Endodermal cell (in vitro differentiated cells): ENCODE data around the gene COPS3. TPM values are rescaled to one million over a fixed set of nuclear protein-coding genes. Genes with fewer than 3 reads are reported as not detected.

ENCODE experiments used
- DNase-seq: peaks from one replicate; pipeline ENCODE4 v3.0.0-alpha.2; 2017
- H3K27ac ChIP-seq: 2 replicates; pipeline ENCODE4 v1.5.1; 2013; ENCODE audit warnings: mild to moderate bottlenecking, low read depth, low read length, moderate library complexity
- H3K27me3 ChIP-seq: 2 replicates; pipeline ENCODE4 v1.6.1; 2013; ENCODE audit warnings: mild to moderate bottlenecking, low read length, moderate library complexity; ENCODE audit not compliant: insufficient read depth, control insufficient read depth, poor library complexity, severe bottlenecking
- H3K36me3 ChIP-seq: 2 replicates; pipeline ENCODE4 v1.7.0; 2013; ENCODE audit warnings: mild to moderate bottlenecking, low read length, moderate library complexity; ENCODE audit not compliant: control insufficient read depth, insufficient read depth
- H3K4me1 ChIP-seq: one replicate; pipeline ENCODE4 v1.7.0; 2013; ENCODE audit warnings: low read length; ENCODE audit not compliant: control insufficient read depth, insufficient read depth
- H3K4me3 ChIP-seq: 2 replicates; pipeline ENCODE4 v1.5.1; 2013; ENCODE audit warnings: mild to moderate bottlenecking, low read length, moderate library complexity
- H3K9ac ChIP-seq: 2 replicates; pipeline ENCODE4 v1.6.1; 2013; ENCODE audit warnings: mild to moderate bottlenecking, low read length, moderate library complexity; ENCODE audit not compliant: poor library complexity, severe bottlenecking; ENCODE audit errors: extremely low read depth
- H3K9me3 ChIP-seq: 2 replicates; pipeline ENCODE4 v1.6.1; 2013; ENCODE audit warnings: mild to moderate bottlenecking, low read length, moderate library complexity; ENCODE audit not compliant: control insufficient read depth
- H3K27ac Mint-ChIP-seq: 2 replicates; pipeline ENCODE4 v1.8.0; 2020; ENCODE audit warnings: mixed read lengths
- H3K27me3 Mint-ChIP-seq: 2 replicates; pipeline ENCODE4 v1.8.0; 2021; ENCODE audit warnings: mild to moderate bottlenecking, mixed read lengths; ENCODE audit not compliant: insufficient read depth
- H3K36me3 Mint-ChIP-seq: 2 replicates; pipeline ENCODE4 v1.8.0; 2020; ENCODE audit warnings: low read depth, mixed read lengths
- H3K4me1 Mint-ChIP-seq: 2 replicates; pipeline ENCODE4 v1.8.0; 2020; ENCODE audit warnings: mixed read lengths
- H3K4me3 Mint-ChIP-seq: 2 replicates; pipeline ENCODE4 v1.8.0; 2020; ENCODE audit warnings: mild to moderate bottlenecking, moderate library complexity, mixed read lengths
- H3K9me3 Mint-ChIP-seq: 2 replicates; pipeline ENCODE4 v1.8.0; 2020; ENCODE audit warnings: mild to moderate bottlenecking, mixed read lengths
- WGBS, 2 experiments: methylation state at CpG; one replicate each; pipeline versions ENCODE4 v1.1.5 to v1.1.7; 2013; ENCODE audit warnings: missing lambda C conversion rate in 2 of 2, mixed read lengths in 1 of 2; ENCODE audit not compliant: insufficient coverage in 1 of 2, insufficient read length in 1 of 2; 5-methylcytosine and 5-hydroxymethylcytosine counted together
- total RNA-seq, 2 donors: library from RNA; stranded (reverse); fragmentation: NEBNext Ultra II Directional in 1 of 2; extraction: Animal tissue kit (Norgen Biotek cat#: 25700) in 1 of 2; gene quantifications; 2 replicates in 1 of 2; 3 replicates in 1 of 2; pipeline ENCODE4 v1.2.1, GENCODE V29; 2021
- TF ChIP-seq, protein P1 (sequence below): fragments of 200-600 bp; sonication (generic); conservative IDR thresholded peaks from 2 replicates; pipeline ENCODE4 v1.5.0; 2021; ENCODE audit warnings: antibody characterized with exemption, mild to moderate bottlenecking

Gene COPS3
- total RNA-seq, 2 donors from 2014 or later: 63.1 to 67.5 TPM

DNA sequence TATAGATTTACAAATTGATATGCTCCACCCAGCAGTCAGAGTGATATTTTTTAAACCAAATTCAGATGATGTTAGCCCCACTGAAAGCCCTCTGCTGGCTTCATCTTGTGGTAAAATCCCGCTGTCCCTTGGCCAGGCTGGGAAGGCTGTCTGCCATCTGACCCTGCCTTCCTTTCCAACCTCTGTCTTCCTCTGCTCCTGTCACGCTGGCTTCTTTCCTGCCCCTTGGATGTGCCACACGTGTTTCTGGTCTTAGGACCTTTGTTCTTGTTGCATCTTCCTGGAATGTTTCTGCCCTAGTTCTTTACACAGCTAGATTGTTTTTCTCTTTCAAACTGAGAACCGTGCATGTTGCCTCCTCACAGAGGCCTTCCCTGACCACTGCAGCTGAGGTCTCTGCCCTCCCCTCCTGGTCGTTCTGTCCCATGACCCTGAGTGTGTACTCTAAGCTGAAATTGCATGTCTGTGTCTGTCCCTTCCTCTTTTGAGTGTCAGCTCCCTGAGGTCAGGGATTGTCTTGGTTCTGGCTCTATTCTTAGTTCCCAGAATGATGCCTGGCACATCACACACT, 33.5 kb upstream of the COPS3 start:
- peak; percentile 43 for DNase-seq
- Histone ChIP-seq H3K4me1 (no peaks in the 10 kb centered on the region), H3K36me3 (no peaks in the 10 kb centered on the region), H3K27me3 (no peaks in the 10 kb centered on the region), H3K4me3 (no peak overlapping the region), H3K9ac (no peak overlapping the region), H3K9me3 (no peaks in the 10 kb centered on the region), H3K27ac (no peak overlapping the region)
- Mint-ChIP-seq H3K4me3 (no peak overlapping the region), H3K36me3 (peaks cover 15% of the 10 kb centered on the region), H3K27ac (no peak overlapping the region), H3K9me3 (peaks cover 13% of the 10 kb centered on the region), H3K4me1 (peaks cover 10% of the 10 kb centered on the region), H3K27me3 (no peaks in the 10 kb centered on the region)
- TF ChIP-seq, protein P1, sequence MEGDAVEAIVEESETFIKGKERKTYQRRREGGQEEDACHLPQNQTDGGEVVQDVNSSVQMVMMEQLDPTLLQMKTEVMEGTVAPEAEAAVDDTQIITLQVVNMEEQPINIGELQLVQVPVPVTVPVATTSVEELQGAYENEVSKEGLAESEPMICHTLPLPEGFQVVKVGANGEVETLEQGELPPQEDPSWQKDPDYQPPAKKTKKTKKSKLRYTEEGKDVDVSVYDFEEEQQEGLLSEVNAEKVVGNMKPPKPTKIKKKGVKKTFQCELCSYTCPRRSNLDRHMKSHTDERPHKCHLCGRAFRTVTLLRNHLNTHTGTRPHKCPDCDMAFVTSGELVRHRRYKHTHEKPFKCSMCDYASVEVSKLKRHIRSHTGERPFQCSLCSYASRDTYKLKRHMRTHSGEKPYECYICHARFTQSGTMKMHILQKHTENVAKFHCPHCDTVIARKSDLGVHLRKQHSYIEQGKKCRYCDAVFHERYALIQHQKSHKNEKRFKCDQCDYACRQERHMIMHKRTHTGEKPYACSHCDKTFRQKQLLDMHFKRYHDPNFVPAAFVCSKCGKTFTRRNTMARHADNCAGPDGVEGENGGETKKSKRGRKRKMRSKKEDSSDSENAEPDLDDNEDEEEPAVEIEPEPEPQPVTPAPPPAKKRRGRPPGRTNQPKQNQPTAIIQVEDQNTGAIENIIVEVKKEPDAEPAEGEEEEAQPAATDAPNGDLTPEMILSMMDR: no peak
- 87 to 91% methylated on average over 5 of the region's 5 CpGs for WGBS, 2 experiments

DNA sequence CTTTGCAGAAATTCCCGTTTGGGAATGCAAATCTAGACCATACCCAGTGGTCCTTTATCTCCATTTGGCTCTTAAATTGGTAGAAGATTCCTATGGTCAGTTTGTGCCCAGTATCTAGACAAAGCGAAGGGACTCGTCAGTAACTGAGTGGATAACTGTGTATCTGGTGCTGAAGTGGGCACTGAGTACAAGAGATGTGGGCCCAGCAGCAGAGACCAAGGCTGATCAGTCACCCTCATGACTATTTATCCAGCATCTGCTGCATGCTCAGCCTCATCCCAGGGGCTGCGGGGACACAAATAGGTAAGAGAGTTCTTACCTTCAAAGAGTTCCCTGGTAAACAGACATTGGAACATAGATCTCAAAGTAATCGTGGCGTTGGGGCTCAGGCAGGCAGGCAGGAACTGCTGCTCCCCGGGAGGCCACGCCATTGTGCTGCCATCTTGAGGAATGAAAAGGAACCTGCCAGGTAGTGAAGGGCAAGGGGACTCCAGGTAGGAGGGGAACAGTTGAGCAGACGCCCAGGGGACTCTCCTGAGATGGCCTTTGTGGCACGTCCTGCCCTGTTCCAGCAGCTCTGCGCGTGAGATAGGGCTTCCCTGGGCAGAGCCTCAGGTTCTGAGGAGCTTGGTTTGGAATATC, 32.4 kb upstream of the COPS3 start:
- no peaks in the 10 kb centered on the region for H3K36me3 ChIP-seq
- TF ChIP-seq, protein P1: peak; percentile 81
- H3K4me3 ChIP-seq: no peak overlapping the region
- H3K36me3 Mint-ChIP-seq: peaks cover 25% of the 10 kb centered on the region
- WGBS, 2 experiments: 66 to 72% methylated on average over 12 of the region's 12 CpGs
- H3K27me3 ChIP-seq: no peaks in the 10 kb centered on the region
- H3K27ac ChIP-seq: no peak overlapping the region
- H3K27ac Mint-ChIP-seq: no peak overlapping the region
- H3K9me3 Mint-ChIP-seq: peaks cover 13% of the 10 kb centered on the region
- peaks cover 10% of the 10 kb centered on the region for H3K4me1 Mint-ChIP-seq
- H3K9me3 ChIP-seq: no peaks in the 10 kb centered on the region
- H3K4me3 Mint-ChIP-seq: no peak overlapping the region
- no peaks in the 10 kb centered on the region for H3K4me1 ChIP-seq
- DNase-seq: peak; percentile 95
- H3K9ac ChIP-seq: no peak overlapping the region
- H3K27me3 Mint-ChIP-seq: no peaks in the 10 kb centered on the region

DNA sequence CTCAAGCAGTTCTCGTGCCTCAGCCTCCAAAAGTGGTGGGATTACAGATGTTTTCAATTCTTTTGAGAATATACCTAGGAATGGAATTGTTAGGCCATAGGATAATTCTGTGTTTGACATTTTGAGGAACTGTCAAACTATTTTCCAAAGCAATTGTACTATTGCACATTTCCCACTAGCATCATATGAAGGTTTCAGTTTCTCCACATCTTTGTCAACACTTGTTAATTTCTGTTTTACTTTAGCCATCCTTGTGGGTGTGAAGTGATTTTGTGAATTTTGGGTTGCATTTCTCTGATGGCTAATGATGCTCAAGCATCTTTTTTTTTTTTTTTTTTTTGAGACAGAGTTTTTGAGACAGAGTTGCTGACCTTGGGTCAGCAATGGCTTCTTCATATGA, 28.3 kb upstream of the COPS3 start:
- Histone ChIP-seq H3K27ac (no peak overlapping the region), H3K9me3 (no peaks in the 10 kb centered on the region), H3K9ac (no peak overlapping the region), H3K4me1 (no peaks in the 10 kb centered on the region), H3K4me3 (no peak overlapping the region), H3K36me3 (no peaks in the 10 kb centered on the region), H3K27me3 (peaks cover 2% of the 10 kb centered on the region)
- DNase-seq: no peak
- Mint-ChIP-seq H3K4me3 (no peak overlapping the region), H3K27ac (no peak overlapping the region), H3K9me3 (peaks cover 13% of the 10 kb centered on the region), H3K4me1 (peaks cover 6% of the 10 kb centered on the region), H3K27me3 (peaks cover 8% of the 10 kb centered on the region), H3K36me3 (peaks cover 30% of the 10 kb centered on the region)
- 75 to 92% methylated on average over 1 of the region's 1 CpG for WGBS, 2 experiments
- TF ChIP-seq, protein P1: no peak
